Adipocyte (in vitro differentiated cells): ENCODE data around the gene AHDC1.

Source experiments
- DNase-seq: peaks from one replicate; pipeline ENCODE4 v3.0.0-alpha.2; 2015; ENCODE audit warnings: low read depth
- H3K27me3 ChIP-seq: replicated peaks from 2 replicates; pipeline ENCODE4 v1.7.0; 2013; ENCODE audit warnings: mild to moderate bottlenecking, low read length, moderate library complexity; ENCODE audit not compliant: control insufficient read depth, insufficient read depth
- H3K36me3 ChIP-seq: 2 replicates; pipeline ENCODE4 v1.7.0; 2013; ENCODE audit warnings: low read length, mild to moderate bottlenecking, moderate library complexity; ENCODE audit not compliant: control insufficient read depth, insufficient read depth, severe bottlenecking
- H3K4me1 ChIP-seq: 2 replicates; pipeline ENCODE4 v1.7.0; 2013; ENCODE audit warnings: mild to moderate bottlenecking, low read length, moderate library complexity; ENCODE audit not compliant: control insufficient read depth, insufficient read depth
- H3K4me3 ChIP-seq: 2 replicates; pipeline ENCODE4 v1.7.0; 2013; ENCODE audit warnings: mild to moderate bottlenecking, low read length, moderate library complexity
- H3K9ac ChIP-seq: 2 replicates; pipeline ENCODE4 v1.7.0; 2013; ENCODE audit warnings: mild to moderate bottlenecking, low read length, moderate library complexity
- H3K9me3 ChIP-seq: 2 replicates; pipeline ENCODE4 v1.7.0; 2013; ENCODE audit warnings: mild to moderate bottlenecking, low read length, moderate library complexity; ENCODE audit not compliant: control insufficient read depth

Gene AHDC1

GRCh38 chr1:27609618-27610240 is 5.8 kb upstream of the AHDC1 start:
- Histone ChIP-seq H3K9me3 (no peaks in the 10 kb centered on the region), H3K4me3 (no peak overlapping the region), H3K4me1 (no peaks in the 10 kb centered on the region), H3K27me3 (peaks cover 16% of the 10 kb centered on the region), H3K36me3 (no peaks in the 10 kb centered on the region), H3K9ac (no peak overlapping the region)
- DNase-seq = no peak

GRCh38 chr1:27609210-27609555 is 5.2 kb upstream of the AHDC1 start:
- no peaks in the 10 kb centered on the region for H3K9me3 ChIP-seq
- H3K27me3 ChIP-seq = peaks cover 16% of the 10 kb centered on the region
- H3K4me1 ChIP-seq = no peaks in the 10 kb centered on the region
- DNase-seq = no peak
- no peak overlapping the region for H3K4me3 ChIP-seq
- no peak overlapping the region for H3K9ac ChIP-seq
- no peaks in the 10 kb centered on the region for H3K36me3 ChIP-seq

GRCh38 chr1:27607239-27607804 is 3.4 kb upstream of the AHDC1 start:
- H3K4me3 ChIP-seq = no peak overlapping the region

GRCh38 chr1:27606708-27607238 is 2.8 kb upstream of the AHDC1 start:
- Histone ChIP-seq H3K4me1 (peaks cover 2% of the 10 kb centered on the region), H3K4me3 (no peak overlapping the region), H3K36me3 (no peaks in the 10 kb centered on the region), H3K27me3 (peaks cover 6% of the 10 kb centered on the region), H3K9ac (no peak overlapping the region), H3K9me3 (no peaks in the 10 kb centered on the region)
- DNase-seq = no peak

More at GRCh38 chr1:27607239-27607804, 3.4 kb upstream of the AHDC1 start:
- DNase-seq = no peak
- Histone ChIP-seq H3K4me1 (no peaks in the 10 kb centered on the region), H3K36me3 (no peaks in the 10 kb centered on the region), H3K9me3 (no peaks in the 10 kb centered on the region), H3K9ac (no peak overlapping the region), H3K27me3 (peaks cover 11% of the 10 kb centered on the region)

GRCh38 chr1:27605796-27606707 is 2.1 kb upstream of the AHDC1 start:
- Histone ChIP-seq H3K9ac (no peak overlapping the region), H3K27me3 (no peaks in the 10 kb centered on the region), H3K36me3 (no peaks in the 10 kb centered on the region), H3K4me3 (no peak overlapping the region), H3K9me3 (no peaks in the 10 kb centered on the region), H3K4me1 (peaks cover 9% of the 10 kb centered on the region)
- peak; percentile 83 for DNase-seq

- Histone ChIP-seq H3K9ac (no peak overlapping the region), H3K4me3 (no peak overlapping the region), H3K36me3 (no peaks in the 10 kb centered on the region), H3K9me3 (no peaks in the 10 kb centered on the region), H3K27me3 (no peaks in the 10 kb centered on the region), H3K4me1 (peaks cover 14% of the 10 kb centered on the region)
- DNase-seq = no peak
These were observed 1.4 kb upstream of the AHDC1 start for GRCh38 chr1:27605300-27605766.

GRCh38 chr1:27604579-27605299 is 795 bp upstream of the AHDC1 start:
- no peaks in the 10 kb centered on the region for H3K9me3 ChIP-seq
- peaks cover 19% of the 10 kb centered on the region for H3K4me1 ChIP-seq
- H3K27me3 ChIP-seq = no peaks in the 10 kb centered on the region
- no peak for DNase-seq
- H3K9ac ChIP-seq = peak overlapping the region; percentile 65
- H3K4me3 ChIP-seq = peak overlapping the region; percentile 85
- no peaks in the 10 kb centered on the region for H3K36me3 ChIP-seq

- DNase-seq = peak; percentile 71
- Histone ChIP-seq H3K27me3 (no peaks in the 10 kb centered on the region), H3K36me3 (no peaks in the 10 kb centered on the region), H3K9ac (peak overlapping the region; percentile 92), H3K4me3 (peak overlapping the region; percentile 85), H3K9me3 (no peaks in the 10 kb centered on the region), H3K4me1 (peaks cover 33% of the 10 kb centered on the region)
These were observed 649 bp downstream of the AHDC1 start for GRCh38 chr1:27603309-27603680.

- DNase-seq = peak; percentile 85
- H3K4me3 ChIP-seq = peak overlapping the region; percentile 85
- H3K36me3 ChIP-seq = no peaks in the 10 kb centered on the region
- H3K27me3 ChIP-seq = no peaks in the 10 kb centered on the region
- no peaks in the 10 kb centered on the region for H3K9me3 ChIP-seq
- H3K9ac ChIP-seq = peak overlapping the region; percentile 92
- H3K4me1 ChIP-seq = peaks cover 39% of the 10 kb centered on the region
These were observed 1.3 kb downstream of the AHDC1 start for GRCh38 chr1:27602462-27603308.

- Histone ChIP-seq H3K36me3 (no peaks in the 10 kb centered on the region), H3K9ac (peak overlapping the region; percentile 88), H3K27me3 (no peaks in the 10 kb centered on the region), H3K4me1 (peaks cover 45% of the 10 kb centered on the region), H3K9me3 (no peaks in the 10 kb centered on the region), H3K4me3 (peak overlapping the region; percentile 85)
- DNase-seq = peak; percentile 79
These were observed 2.0 kb downstream of the AHDC1 start for GRCh38 chr1:27601771-27602461.
